HG03039 (cell line): ENCODE measurements around the gene IL34.
"Not testable (repeated sequence)": the region's sequence is repeated elsewhere in the genome, so short reads cannot be mapped to it uniquely, and the experiment has no call there.

Source experiments
- ATAC-seq: cut with Tn5 transposase; IDR thresholded peaks from one replicate; pipeline ENCODE4 v1.9.1; 2021; ENCODE audit warnings: mild to moderate bottlenecking, moderate library complexity; ENCODE audit not compliant: unreplicated experiment

IL34 gene

DNA sequence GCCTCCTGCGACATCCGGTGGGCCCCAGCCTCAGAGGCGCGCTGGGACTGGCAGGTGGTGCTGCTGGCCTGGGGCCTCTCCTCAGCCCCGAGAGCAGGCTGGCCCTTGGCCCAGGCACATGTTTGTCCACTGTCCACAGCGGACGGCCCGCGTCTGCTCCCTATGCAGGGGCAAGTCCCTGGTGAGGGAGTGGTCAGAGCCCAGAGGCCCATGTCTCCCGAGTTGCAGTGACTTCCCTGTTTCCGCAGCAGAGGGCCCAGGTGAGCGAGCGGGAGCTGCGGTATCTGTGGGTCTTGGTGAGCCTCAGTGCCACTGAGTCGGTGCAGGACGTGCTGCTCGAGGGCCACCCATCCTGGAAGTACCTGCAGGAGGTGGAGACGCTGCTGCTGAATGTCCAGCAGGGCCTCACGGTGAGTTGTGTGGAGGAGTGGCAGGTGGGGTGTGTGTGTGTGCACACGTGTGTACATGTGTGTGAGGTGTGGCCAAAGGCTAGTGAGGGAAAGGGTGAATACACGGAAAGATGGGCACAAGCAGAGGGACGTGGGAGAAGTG is 10.4 kb downstream of the IL34 start:
- no peak for ATAC-seq

DNA sequence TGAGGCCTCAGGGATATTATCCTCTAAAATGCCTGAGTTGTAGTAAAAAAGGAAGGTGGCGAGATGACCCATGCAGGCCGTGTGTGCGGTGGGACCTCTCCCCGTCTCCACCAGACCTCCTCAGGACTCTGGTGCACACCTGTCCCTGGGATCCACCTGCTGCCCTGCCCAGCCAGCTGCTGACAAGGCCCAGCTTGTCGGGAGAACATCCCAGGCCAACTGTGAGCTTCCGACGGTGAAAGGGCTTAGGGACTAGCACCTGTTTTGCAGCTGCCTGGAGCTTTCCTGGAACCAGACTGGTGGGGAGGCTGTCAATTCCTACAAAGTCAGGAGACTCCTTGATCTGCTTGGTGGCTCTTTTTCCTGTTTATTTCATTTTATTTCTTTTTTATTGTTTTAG is 11.6 kb downstream of the IL34 start:
- no peak for ATAC-seq

DNA sequence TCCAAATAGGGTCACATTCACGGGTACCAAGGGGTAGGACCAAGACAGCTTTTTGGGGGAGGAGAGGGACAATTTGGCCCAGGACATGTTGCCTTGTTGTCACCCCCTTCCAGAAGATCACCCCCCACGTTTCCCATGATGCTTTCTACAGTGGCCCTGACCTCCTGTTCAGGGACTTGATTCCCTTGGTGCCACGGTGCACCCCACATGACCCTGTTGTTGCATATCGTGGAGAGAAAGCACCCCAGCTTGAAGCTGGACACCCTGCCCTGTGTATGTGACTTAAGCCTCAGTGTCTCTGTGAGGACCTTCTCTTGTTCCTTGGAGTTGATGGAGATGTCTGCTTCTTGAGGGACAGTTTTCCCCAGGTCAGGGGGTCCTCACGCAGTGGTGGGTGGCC is 12.6 kb downstream of the IL34 start:
- no peak for ATAC-seq

DNA sequence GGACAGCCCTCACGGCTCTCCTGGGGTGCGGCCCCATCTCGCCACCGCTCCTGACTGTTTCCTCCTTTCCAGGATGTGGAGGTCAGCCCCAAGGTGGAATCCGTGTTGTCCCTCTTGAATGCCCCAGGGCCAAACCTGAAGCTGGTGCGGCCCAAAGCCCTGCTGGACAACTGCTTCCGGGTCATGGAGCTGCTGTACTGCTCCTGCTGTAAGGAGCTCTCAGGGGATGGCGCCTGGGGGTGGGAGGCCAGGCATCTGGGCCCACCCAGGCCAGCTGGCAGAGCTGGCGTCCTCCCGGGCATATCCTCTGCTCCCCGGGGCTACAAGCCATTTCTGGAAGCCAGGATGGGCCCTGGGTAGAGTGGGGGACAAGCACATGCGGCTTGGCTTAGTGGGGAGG is 13.2 kb downstream of the IL34 start:
- ATAC-seq: no peak

DNA sequence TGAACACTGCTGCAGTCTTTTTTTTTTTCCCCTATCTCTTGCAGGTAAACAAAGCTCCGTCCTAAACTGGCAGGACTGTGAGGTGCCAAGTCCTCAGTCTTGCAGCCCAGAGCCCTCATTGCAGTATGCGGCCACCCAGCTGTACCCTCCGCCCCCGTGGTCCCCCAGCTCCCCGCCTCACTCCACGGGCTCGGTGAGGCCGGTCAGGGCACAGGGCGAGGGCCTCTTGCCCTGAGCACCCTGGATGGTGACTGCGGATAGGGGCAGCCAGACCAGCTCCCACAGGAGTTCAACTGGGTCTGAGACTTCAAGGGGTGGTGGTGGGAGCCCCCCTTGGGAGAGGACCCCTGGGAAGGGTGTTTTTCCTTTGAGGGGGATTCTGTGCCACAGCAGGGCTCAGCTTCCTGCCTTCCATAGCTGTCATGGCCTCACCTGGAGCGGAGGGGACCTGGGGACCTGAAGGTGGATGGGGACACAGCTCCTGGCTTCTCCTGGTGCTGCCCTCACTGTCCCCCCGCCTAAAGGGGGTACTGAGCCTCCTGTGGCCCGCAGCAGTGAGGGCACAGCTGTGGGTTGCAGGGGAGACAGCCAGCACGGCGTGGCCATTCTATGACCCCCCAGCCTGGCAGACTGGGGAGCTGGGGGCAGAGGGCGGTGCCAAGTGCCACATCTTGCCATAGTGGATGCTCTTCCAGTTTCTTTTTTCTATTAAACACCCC is 13.8 kb downstream of the IL34 start:
- no peak for ATAC-seq

DNA sequence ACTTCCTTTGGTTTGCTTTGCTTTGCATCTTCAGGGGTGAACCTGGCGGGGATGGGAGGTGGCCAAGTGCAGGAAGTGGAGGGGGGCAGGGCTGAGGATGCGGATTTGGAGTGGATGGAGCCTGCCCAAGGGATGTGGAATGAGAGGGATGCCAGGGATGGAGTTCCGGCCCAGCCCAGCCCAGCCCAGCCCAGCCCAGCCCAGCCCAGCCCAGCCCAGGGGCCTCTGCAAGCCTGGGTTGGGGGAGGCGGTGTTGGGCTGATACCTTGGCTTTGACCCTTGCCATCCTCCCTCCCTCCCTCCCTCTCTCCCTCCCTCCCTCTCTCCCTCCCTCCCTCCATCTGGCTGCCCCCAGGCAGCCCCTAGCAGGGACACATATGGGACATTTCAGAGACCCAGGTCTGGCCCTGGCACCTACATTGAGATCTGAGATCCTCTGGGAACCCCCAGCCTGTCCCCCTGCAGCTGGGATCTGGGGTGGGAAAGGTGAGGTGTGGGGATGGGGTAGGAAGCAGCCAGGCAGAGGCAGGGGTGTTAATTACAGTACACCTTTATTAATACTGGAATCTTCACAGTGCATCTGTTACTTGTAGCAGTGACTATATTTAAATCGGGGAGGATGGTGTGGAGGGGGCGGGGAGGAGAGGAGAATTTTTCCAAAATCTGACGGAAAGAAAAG is 14.5 kb downstream of the IL34 start:
- no peak for ATAC-seq

DNA sequence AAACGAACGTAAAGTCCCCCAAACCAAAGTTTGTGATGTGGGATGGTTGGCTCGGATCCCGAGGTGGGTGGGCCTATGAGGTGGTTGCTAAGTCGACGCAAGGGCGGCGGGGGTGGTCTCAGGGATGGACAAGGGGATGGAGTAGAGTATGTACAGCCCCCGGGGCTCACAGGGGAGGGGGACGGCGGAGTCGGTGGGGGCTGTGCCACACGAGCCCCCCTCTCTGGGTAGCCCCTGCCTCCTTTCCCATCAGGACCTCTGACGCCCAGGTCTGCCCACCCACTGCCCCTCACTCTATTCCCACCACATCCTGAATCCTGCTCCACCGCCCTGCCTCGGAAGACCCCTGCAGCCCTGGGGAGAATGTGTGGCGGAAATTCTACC is 15.2 kb downstream of the IL34 start:
- ATAC-seq: no peak

DNA sequence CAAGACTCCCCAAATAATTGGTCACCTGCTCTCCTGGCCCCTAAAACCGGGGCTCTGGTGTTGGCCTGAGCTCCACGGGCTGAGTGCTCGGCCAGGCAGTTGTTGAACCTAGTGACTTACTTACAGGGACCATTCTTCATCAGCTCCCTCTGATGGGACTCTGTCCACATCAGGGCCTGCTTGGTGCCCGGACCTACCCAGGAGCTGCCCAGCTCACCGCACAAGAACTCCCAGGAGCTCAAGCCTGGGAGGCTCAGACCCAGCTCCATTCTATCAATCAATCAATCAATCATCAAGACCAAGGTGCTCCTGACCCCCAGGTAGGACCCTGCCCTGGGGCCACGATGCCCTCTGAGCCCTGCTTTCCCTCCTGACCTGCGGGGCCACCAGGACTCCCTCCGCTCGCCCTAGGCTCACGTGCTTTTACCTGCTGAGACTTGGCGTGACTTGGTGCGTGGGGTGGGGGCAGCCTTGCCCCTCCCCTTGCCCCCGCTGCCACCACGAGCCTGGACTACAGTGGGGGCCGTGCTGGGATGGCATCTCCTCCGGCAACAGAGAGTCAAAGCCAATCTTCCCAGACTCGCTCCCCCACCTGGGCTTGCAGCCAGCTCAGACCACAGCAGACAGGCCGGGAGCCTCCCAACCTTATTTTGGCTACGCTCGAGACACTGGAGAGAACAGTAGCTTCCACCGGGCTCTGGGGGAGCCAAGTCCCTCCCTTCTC is 15.7 kb downstream of the IL34 start:
- no peak for ATAC-seq

DNA sequence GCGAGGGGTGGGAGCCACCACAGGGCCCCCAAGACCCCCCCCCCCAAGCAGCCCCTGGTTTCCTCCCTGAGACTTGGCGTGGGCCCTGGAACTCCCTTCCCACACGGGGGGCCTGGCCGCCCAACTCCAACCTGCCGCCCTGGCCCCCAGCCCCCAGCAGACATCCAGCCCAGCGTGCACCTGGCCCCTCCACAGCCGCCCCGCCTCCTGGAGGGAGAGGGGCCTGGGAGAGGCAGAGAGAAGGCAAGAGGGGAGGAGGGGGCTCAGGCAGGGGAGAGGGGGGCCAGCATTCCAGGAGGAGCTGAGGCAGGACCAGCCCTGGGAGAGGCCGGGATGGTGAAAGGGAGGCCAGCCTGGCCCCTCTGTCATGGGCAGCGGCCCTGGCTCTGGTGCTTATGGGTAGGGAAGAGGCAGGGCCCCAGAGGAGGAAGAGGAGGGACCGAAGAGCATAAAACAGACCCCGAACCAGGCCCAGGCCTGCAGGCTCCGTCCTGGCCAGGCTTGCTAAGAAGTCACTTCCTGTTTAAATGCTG is 16.7 kb downstream of the IL34 start:
- ATAC-seq: no peak

DNA sequence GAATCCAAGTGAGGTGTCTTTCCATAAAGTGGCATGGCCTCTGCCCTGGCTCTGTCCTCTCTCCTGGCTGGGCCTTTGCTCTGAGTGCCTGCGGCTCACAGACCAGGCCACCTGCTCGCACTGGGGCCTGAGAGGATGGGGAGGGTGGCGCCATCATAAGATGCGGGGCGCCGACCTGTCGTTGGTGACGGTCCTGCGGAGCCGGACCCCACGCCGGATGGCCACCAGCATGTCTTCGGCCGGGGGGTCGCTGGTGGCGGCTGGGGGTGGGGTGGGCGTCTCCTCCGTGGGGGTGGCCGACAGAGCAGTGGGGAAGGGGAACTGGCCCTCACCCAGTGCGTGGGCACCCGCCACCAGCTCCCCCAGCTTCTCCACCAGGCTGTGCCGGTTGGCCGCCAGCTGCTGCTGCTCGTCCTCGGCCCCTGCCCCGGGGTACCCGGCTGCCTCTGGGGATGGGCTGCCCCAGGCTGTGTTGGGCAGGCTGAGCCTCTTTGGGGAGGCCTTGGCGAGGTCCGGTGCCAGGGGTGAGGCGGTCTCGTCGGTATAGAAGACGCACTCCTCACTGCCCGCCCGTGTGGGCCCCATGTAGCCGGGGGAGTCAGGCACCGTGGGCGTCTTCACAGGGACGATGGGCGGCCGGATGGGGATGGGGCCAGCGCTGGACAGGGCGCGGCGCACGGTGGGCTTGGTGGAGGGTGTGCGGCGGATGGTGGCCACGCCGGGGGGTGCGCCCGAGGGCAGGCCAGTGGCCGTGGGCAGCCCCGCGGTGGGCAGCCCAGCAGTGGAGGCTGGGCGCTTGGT is 17.4 kb downstream of the IL34 start:
- no peak for ATAC-seq

DNA sequence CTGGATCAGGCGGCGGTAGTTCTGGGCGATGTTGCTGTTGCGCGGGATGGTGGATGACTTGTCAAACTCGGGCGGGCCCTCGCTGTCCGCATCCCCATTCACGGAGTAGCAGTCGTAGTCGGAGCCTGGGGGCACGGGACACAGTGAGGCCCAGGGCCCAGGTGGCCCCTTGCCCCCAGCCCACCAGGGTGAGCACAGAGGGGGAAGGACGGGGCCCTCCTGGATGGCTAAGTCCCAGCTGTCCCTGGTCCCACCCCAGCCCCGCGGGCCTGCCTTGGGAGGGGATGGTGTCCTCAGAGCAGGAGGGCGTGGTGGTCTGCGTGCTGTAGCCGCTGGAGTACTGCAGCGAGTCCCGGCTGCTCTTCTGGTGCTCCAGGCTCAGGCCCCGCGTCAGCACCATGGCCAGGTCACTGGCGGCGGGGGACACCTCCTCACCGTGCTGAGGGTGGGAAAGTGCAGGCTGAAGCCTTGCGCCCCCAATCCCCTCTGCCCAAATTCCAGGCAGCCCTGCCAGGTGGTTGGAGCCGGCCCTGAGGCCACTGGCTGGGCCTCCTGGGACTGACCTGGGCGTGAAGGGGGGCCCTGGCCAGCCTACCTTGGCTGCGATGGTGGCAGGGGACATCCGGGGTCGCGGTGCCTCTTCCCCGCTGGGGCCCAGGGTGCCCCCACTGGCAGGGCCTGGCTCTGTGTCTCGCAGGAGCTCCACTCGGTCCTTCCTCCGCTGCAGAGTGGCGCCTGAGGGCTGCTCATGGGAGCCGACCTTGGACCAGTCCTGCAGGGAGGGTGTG is 18.2 kb downstream of the IL34 start:
- ATAC-seq: no peak

DNA sequence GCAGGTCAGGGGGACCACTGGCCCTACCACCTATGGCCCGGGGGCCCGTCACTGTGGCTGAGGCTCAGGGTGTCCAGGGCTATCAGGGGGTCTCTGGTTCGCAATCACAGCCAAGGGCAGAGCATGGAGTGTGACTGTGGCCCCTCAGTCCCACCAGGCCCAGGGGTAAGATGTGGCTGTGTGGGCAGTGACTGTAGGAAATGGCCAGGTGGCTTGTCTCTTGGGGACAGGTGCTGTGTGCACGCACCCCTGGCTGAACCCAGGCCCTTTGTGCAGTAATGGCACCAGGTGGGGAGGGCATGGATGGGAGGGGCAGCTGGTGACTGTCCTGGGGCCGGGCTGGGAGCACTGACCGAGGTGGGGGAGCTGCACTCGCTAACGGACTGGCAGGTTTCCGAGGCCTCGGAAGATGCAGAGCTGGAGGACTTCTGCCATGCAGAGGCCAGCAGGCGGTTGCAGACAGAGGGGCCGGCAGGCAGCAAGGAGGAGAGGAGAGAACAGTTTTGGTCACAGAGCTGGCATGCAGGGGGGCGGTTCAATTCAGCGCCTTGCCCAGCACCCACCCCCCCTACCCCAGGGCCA is 18.8 kb downstream of the IL34 start:
- no peak for ATAC-seq

DNA sequence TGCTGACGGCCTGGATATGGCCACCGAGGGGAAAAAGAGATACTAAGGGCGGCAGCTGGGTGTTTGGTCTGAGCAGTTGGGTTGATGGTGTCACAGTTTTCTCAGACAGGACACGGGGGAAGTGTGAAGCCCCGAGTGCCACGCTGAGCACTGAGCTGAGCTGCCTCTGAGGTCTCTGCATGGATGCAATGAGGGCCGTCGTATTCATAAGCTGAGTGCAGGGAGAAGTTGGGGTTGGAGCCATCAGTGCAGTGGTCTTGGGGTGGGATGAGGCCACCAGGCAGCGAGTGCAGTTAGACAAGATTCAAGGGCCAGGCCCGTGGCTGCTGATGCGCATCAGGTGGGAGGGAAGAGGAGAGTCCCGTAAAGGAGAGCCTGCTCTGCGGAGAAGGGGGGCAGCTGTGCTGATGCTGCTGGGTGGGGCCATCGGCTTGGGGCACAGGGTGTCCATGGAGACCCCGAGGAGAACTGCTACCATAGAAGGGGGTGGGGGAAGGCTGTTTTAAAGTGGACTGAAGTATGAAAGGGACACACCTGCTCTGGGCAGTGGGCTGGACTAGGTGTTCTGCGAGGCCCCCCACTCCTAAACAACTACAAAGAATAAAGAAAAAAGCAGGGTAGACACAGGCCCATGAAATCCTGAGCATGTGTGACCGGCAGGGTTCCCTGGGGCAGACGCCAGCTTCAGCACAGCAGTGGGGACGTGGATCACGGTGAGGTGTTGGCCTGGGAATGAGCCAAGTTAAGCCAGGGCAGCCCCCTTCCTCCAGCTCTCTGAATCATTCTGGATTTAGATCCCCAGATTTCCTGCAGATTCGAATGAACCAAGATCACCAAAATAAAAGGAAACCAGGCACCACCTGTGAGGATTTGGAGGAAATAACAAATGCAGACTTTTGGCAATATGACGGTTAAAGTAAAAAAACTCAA is 19.7 kb downstream of the IL34 start:
- no peak for ATAC-seq

DNA sequence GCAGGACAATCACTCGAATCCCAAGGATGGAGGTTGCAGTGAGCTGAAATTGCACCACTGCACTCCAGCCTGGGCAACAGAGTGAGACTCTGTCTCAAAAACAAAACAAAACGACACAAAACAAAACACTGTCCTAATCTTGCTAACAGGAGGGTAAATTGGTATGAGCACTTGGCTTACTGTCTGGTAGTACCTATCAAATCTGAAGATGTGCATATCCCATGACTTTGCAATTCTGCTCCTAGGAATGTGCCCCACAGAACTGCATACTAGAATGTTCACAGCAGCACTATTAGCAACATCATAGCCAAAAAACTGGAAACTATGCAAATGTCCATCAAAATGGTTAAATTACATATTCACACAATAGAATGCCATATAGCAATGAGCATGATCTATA is 23.8 kb downstream of the IL34 start:
- no peak for ATAC-seq

DNA sequence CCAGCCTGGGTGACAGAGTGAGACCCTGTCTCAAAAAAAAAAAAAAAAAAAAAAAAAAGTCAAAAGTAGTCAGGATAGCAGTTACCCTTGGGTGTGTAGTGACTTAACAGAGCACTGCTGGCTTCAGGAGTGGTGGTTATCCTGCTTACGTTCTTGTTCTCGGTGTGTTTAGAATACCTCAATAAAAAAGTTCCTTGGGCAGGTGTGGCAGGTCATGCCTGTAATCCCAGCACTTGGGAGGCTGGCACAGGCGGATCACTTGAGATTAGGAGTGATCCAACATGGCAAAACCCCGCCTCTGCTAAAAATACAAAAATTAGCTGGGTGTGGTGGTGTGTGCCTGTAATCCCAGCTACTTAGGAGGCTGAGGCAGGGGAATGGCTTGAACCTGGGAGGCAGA is 24.6 kb downstream of the IL34 start:
- ATAC-seq: not testable (repeated sequence)

DNA sequence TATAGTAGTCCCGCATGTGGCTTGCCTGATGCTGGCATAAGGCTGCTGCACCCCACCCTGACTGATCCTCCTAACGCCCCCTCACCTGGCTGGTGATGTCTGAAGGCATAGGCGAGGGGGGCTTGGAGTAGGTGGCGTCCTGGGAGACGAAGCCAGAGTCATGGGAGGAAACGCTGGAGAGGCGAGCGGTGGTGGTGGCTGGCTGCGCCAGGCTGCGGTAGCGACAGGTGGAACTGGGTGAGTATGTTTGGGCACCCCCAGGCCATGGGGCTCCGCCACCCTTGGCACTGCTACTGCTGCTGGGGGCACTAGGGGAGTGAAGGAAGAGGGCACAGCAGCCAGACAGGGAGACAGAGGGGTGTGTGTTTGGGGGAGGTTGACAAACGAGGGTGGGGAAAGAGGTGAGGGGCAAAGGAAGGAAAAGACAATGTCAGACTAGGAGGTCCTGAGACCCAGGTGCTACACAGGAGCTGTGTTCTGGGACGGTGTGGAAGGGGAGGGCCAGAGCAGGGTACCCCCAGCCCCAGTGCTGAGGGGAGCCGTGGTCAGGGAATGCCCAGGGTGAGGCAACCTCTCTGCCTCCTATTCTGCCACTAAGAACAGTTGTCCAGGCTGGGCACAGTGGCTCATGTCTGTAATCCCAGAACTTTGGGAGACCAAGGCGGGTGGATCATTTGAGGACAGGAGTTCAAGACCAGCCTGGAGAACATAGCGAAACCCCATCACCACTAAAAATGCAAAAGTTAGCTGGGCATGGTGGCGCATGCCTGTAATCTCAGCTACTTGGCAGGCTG is 28.1 kb downstream of the IL34 start:
- ATAC-seq: no peak

DNA sequence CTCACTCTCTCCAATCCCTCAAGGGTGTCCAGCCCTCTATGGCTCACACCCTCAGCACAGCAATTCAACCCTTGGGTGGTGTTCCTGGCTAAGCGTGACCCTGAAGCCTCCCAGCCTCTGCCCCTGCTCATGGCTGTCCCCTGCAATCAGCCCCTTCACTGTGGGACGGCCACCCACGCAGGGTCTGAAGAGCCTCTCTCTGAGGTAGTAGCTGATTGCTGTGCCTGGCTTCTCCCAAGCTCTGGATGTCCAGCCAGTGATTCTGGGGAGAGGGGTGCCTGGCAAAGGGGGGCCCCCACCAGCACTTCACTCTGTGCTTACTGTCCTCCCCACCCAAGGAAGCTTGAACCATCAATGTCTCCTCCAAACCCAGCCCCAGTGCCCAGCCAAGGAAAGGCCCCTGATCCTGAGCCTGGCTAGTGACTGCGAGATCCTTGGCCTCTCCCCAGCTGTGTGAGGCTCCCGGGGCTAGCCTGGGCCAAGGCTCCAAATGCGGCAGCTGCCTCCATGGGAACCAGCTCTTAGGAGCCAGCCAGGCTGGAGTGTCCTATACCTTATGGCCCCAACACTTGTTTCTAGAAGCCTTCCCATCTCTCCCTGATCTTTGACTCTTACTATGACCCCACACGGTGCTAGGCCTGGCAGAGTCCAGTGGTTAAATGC is 29.6 kb downstream of the IL34 start:
- ATAC-seq: no peak
